Measurements from ENCODE around the gene HSPA8. TPM values are rescaled to one million over a fixed set of nuclear protein-coding genes. Genes with fewer than 3 reads are reported as not detected.

HSPA8 gene
- total RNA-seq, 1 experiment from 2014 or later: 1,124 TPM

- ChIA-PET CTCF (interaction anchor here (0.7 to 1.4 kb wide), 3 partner anchors 17 to 223 kb away, joined by 3 to 8 read pairs (median 3); no protein-coding TSS in a partner anchor), POLR2A (no interaction called here)
- Mint-ChIP-seq H3K9me3 (no peaks in the 10 kb centered on the region), H3K4me3 (no peak overlapping the region), H3K27me3 (ENCODE audit: low read depth) (no peaks in the 10 kb centered on the region; the same call in 1 of the 2 replicates), H3K4me1 (no peaks in the 10 kb centered on the region), H3K36me3 (peaks cover 7% of the 10 kb centered on the region), H3K27ac (no peak overlapping the region; the same call in 1 of the 2 replicates)
- DNase-seq (ENCODE audit: low spot score) (no peak), ATAC-seq (no peak)
- TF ChIP-seq ZNF219 (CRISPR knock-in tag; IDR thresholded peaks at IDR 0.05; ENCODE audit: borderline replicate concordance) (no peak), SOX15 (CRISPR knock-in tag; IDR thresholded peaks at IDR 0.05) (no peak), E2F4 (CRISPR knock-in tag; IDR thresholded peaks at IDR 0.05; ENCODE audit: borderline replicate concordance, low read depth) (no peak), NR2C2 (CRISPR knock-in tag; IDR thresholded peaks at IDR 0.05) (no peak), TP53 (CRISPR knock-in tag; IDR thresholded peaks at IDR 0.05) (no peak), GABPB1 (CRISPR knock-in tag; IDR thresholded peaks at IDR 0.05) (no peak), NR3C1 (CRISPR knock-in tag; conservative IDR thresholded peaks at IDR 0.05; ENCODE audit: low read depth) (no peak), ZNF121 (CRISPR knock-in tag; IDR thresholded peaks at IDR 0.05) (no peak), SP1 (CRISPR knock-in tag; conservative IDR thresholded peaks at IDR 0.05) (no peak), ZNF232 (CRISPR knock-in tag; IDR thresholded peaks at IDR 0.05) (no peak), MYBL2 (CRISPR knock-in tag; IDR thresholded peaks at IDR 0.05) (no peak), USF2 (CRISPR knock-in tag; IDR thresholded peaks at IDR 0.05) (no peak), ZNF416 (CRISPR knock-in tag; IDR thresholded peaks at IDR 0.05) (no peak), ZSCAN18 (CRISPR knock-in tag; IDR thresholded peaks at IDR 0.05) (no peak), ZNF423 (CRISPR knock-in tag; IDR thresholded peaks at IDR 0.05) (no peak), IRF2 (CRISPR knock-in tag; IDR thresholded peaks at IDR 0.05; ENCODE audit: borderline replicate concordance, low read depth) (no peak), CREM (CRISPR knock-in tag; IDR thresholded peaks at IDR 0.05) (no peak), ZNF281 (CRISPR knock-in tag; IDR thresholded peaks at IDR 0.05) (no peak)
These were observed 24.4 kb upstream of the HSPA8 start for GRCh38 chr11:123086305-123086704.

DNA sequence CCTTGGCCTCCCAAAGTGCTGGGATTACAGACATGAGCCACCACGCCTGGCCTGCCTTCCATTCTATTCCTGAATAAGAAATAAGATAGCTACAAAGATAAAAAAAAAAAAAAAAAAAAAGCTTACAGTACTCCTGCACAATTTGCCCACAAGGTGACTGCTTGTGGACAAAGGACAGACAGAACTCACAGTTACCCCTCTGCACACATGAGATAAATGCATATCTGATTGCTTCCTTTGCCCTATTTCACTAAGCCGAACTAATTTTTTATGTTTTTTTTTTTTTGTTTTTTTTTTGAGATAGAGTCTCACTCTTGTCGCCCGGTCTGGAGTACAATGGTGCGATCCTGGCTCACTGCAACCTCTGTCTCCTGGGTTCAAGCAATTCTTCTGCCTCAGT, 23.6 kb upstream of the HSPA8 start:
- Mint-ChIP-seq H3K27ac (no peak overlapping the region), H3K4me3 (no peak overlapping the region), H3K4me1 (no peaks in the 10 kb centered on the region), H3K36me3 (peaks cover 7% of the 10 kb centered on the region), H3K9me3 (no peaks in the 10 kb centered on the region), H3K27me3 (ENCODE audit: low read depth) (no peaks in the 10 kb centered on the region; the same call in 1 of the 2 replicates)
- no peak for ATAC-seq
- no peak for DNase-seq (ENCODE audit: low spot score)
- CTCF ChIA-PET: interaction anchor here (0.7 to 1.4 kb wide), 3 partner anchors 32 to 222 kb away, joined by 3 to 8 read pairs (median 3); no protein-coding TSS in a partner anchor
- POLR2A ChIA-PET: no interaction called here
- no peak for TF ChIP-seq TEAD4 (CRISPR knock-in tag; IDR thresholded peaks at IDR 0.05)
- TF ChIP-seq, protein P1, sequence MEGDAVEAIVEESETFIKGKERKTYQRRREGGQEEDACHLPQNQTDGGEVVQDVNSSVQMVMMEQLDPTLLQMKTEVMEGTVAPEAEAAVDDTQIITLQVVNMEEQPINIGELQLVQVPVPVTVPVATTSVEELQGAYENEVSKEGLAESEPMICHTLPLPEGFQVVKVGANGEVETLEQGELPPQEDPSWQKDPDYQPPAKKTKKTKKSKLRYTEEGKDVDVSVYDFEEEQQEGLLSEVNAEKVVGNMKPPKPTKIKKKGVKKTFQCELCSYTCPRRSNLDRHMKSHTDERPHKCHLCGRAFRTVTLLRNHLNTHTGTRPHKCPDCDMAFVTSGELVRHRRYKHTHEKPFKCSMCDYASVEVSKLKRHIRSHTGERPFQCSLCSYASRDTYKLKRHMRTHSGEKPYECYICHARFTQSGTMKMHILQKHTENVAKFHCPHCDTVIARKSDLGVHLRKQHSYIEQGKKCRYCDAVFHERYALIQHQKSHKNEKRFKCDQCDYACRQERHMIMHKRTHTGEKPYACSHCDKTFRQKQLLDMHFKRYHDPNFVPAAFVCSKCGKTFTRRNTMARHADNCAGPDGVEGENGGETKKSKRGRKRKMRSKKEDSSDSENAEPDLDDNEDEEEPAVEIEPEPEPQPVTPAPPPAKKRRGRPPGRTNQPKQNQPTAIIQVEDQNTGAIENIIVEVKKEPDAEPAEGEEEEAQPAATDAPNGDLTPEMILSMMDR (IDR thresholded peaks at IDR 0.05): no peak
- no peak for TF ChIP-seq ZNF512 (CRISPR knock-in tag; IDR thresholded peaks at IDR 0.05; ENCODE audit: borderline replicate concordance)
- TF ChIP-seq, protein P2, sequence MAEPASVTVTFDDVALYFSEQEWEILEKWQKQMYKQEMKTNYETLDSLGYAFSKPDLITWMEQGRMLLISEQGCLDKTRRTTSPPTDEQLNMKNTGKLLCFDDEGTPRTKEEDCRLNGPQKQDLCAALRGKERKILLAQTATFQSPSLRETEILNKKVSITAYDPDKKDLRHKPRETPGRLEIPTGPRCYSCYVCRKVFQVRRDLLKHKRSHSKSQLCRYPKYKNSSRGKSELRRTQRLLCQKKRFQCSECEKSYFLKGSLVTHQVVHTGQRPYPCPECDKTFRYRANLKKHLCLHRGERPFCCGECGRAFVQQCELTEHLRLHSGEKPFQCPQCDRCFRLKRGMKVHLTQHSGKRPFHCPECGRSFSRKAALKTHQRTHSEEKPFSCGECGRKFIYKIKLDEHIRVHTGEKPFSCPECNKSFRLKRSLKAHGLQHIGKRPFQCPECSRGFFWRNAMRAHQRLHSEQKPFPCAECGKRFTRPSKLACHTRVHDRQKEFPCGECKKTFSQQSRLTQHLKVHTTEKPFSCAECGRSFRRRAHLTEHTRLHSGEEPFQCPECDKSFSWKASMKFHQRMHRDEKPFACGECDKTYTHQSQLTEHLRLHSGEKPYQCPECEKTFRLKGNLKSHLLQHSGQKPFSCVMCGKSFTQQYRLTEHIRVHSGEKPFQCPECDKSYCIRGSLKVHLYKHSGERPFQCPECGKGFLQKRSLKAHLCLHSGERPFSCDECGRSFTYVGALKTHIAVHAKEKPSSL (CRISPR knock-in tag; conservative IDR thresholded peaks at IDR 0.05): no peak

Data from WTC11 (cell line).